HepG2 (cell line): ENCODE results near the gene EYA3. TPM values are rescaled to one million over a fixed set of nuclear protein-coding genes. Genes with fewer than 3 reads are reported as not detected.
A peak's percentile ranks its signal among the peaks of the same experiment; 100 is the strongest.

Source experiments
- ARID5B ChIP-seq: IDR thresholded peaks from 2 replicates; pipeline ENCODE4 v1.4.0; 2020; ENCODE audit warnings: mild to moderate bottlenecking, missing genetic modification reagents
- ATF7-NPFF ChIP-seq: sonication (generic); formaldehyde crosslinking; IDR thresholded peaks from 2 replicates; pipeline ENCODE4 v1.8.1; 2023; ENCODE audit warnings: mild to moderate bottlenecking, low read depth, missing genetic modification reagents, moderate library complexity
- ELF1 ChIP-seq: sonication (generic); formaldehyde crosslinking; IDR thresholded peaks from 2 replicates; pipeline ENCODE4 v1.4.0; 2020; ENCODE audit warnings: missing genetic modification reagents
- FOSL2 ChIP-seq: sonication (generic); formaldehyde crosslinking; IDR thresholded peaks from 2 replicates; pipeline ENCODE4 v1.4.0; 2020; ENCODE audit warnings: missing genetic modification reagents
- NFYC ChIP-seq: IDR thresholded peaks from 2 replicates; pipeline ENCODE4 v1.6.1; 2016; ENCODE audit warnings: missing genetic modification reagents, missing compliant biosample characterization
- NONO ChIP-seq, 2 experiments: fragments of 450-650 bp in 1 of 2; sonication (generic) in 1 of 2; formaldehyde crosslinking in 1 of 2; IDR thresholded peaks in 1 of 2; conservative IDR thresholded peaks in 1 of 2; 2 replicates each; pipeline versions ENCODE4 v1.6.1 to v1.8.0; 2017 to 2022; ENCODE audit warnings: mild to moderate bottlenecking in 1 of 2, missing genetic modification reagents in 1 of 2, moderate library complexity in 1 of 2
- REL ChIP-seq: sonication (generic); formaldehyde crosslinking; conservative IDR thresholded peaks from 2 replicates; pipeline ENCODE4 v1.8.0; 2022; ENCODE audit warnings: mild to moderate bottlenecking, missing genetic modification reagents, moderate library complexity
- SAP130 ChIP-seq: IDR thresholded peaks from 2 replicates; pipeline ENCODE4 v1.6.1; 2016; ENCODE audit warnings: low read depth
- SIN3A ChIP-seq: IDR thresholded peaks from 2 replicates; pipeline ENCODE4 v1.6.1; 2011; ENCODE audit warnings: low read depth, mild to moderate bottlenecking, control low read depth, low read length, borderline replicate concordance
- TCF12 ChIP-seq, 2 experiments: fragments of 450-650 bp in 1 of 2; sonication (generic) in 1 of 2; formaldehyde crosslinking in 1 of 2; IDR thresholded peaks; 2 replicates each; pipeline versions ENCODE4 v1.6.1 to v1.8.0; 2017 to 2022; ENCODE audit warnings: antibody characterized with exemption in 1 of 2, mild to moderate bottlenecking in 1 of 2, missing genetic modification reagents in 1 of 2, moderate library complexity in 1 of 2
- THRA ChIP-seq: sonication (generic); formaldehyde crosslinking; IDR thresholded peaks from 2 replicates; pipeline ENCODE4 v1.4.0; 2020; ENCODE audit warnings: missing genetic modification reagents, borderline replicate concordance
- ZFP90 ChIP-seq: sonication (generic); formaldehyde crosslinking; IDR thresholded peaks from 2 replicates; pipeline ENCODE4 v1.8.0; 2022; ENCODE audit warnings: missing genetic modification reagents, mild to moderate bottlenecking, inconsistent platforms, borderline replicate concordance
- ZNF333 ChIP-seq: sonication (generic); formaldehyde crosslinking; IDR thresholded peaks from 2 replicates; pipeline ENCODE4 v1.4.0; 2020; ENCODE audit warnings: mild to moderate bottlenecking, missing genetic modification reagents, borderline replicate concordance
- ZNF501 ChIP-seq: sonication (generic); formaldehyde crosslinking; IDR thresholded peaks from 2 replicates; pipeline ENCODE4 v1.5.1; 2020; ENCODE audit warnings: mild to moderate bottlenecking, moderate library complexity, missing genetic modification reagents
- ZNF598 ChIP-seq: sonication (generic); formaldehyde crosslinking; IDR thresholded peaks from 2 replicates; pipeline ENCODE4 v1.5.1; 2020; ENCODE audit warnings: mild to moderate bottlenecking, missing genetic modification reagents, borderline replicate concordance
- ZNF646 ChIP-seq: sonication (generic); formaldehyde crosslinking; IDR thresholded peaks from 2 replicates; pipeline ENCODE4 v1.9.0; 2021; ENCODE audit warnings: mild to moderate bottlenecking, missing genetic modification reagents
- polyA plus RNA-seq, 8 experiments: library from polyadenylated mRNA; depleted of rRNA in 3 of 8; stranded (reverse) in 7 of 8; unstranded in 1 of 8; fragments of >200 nt; fragmentation: Illumina TruSeq in 4 of 8; extraction: Trizol in 4 of 8; gene quantifications; 2 replicates each; pipeline versions ENCODE4 v1.2.1 to v1.2.3, GENCODE V29; 2011 to 2016; ENCODE audit warnings: low read depth in 4 of 8, missing spikeins in 1 of 8, mixed read lengths in 1 of 8; ENCODE audit not compliant: insufficient read depth in 1 of 8
- total RNA-seq, 5 experiments: library from RNA; depleted of rRNA; stranded (reverse); fragments of >200 nt; fragmentation: Illumina TruSeq; extraction: Trizol; gene quantifications; 2 replicates each; pipeline ENCODE4 v1.2.3, GENCODE V29; 2016; ENCODE audit warnings: low read depth in 1 of 5

Gene EYA3
- total and polyA plus RNA-seq, 2 of the 13 experiments (the other 11 are each of a cell fraction or from before 2014, with no cell fraction given) = 13.9 to 19.7 TPM

GRCh38 chr1:28088168-28088961 lies at the start of gene EYA3 (continued):
- TF ChIP-seq ARID5B (no peak; the same call in 1 of the 2 replicates), NONO (IDR thresholded peaks at IDR 0.05) (no peak), NONO (CRISPR knock-in tag; conservative IDR thresholded peaks at IDR 0.05) (peak; percentile 25; the same call in 1 of the 2 replicates), SIN3A (no peak), REL (CRISPR knock-in tag) (no peak), ZNF598 (CRISPR knock-in tag) (no peak), SAP130 (CRISPR knock-in tag) (peak; percentile 95), ZNF501 (peak; percentile 61), THRA (CRISPR knock-in tag) (peak; percentile 44), ELF1 (CRISPR knock-in tag) (peak; percentile 83), NFYC (CRISPR knock-in tag) (no peak; the same call in 1 of the 2 replicates), ZNF646 (CRISPR knock-in tag) (no peak), ZNF333 (CRISPR knock-in tag) (no peak), ZFP90 (CRISPR knock-in tag) (no peak), TCF12 (IDR thresholded peaks at IDR 0.05) (no peak), TCF12 (CRISPR knock-in tag; IDR thresholded peaks at IDR 0.05) (no peak), FOSL2 (CRISPR knock-in tag) (peak; percentile 58), ATF7-NPFF (CRISPR knock-in tag) (peak; percentile 56; the same call in 1 of the 2 replicates)
